Measurements from ENCODE around the gene ADGRE3. TPM values are rescaled to one million over a fixed set of nuclear protein-coding genes. Genes with fewer than 3 reads are reported as not detected.

ADGRE3 gene
- total and polyA plus RNA-seq, 2 of the 8 experiments (the other 6 are each of a cell fraction or from before 2014, with no cell fraction given): not detected

DNA sequence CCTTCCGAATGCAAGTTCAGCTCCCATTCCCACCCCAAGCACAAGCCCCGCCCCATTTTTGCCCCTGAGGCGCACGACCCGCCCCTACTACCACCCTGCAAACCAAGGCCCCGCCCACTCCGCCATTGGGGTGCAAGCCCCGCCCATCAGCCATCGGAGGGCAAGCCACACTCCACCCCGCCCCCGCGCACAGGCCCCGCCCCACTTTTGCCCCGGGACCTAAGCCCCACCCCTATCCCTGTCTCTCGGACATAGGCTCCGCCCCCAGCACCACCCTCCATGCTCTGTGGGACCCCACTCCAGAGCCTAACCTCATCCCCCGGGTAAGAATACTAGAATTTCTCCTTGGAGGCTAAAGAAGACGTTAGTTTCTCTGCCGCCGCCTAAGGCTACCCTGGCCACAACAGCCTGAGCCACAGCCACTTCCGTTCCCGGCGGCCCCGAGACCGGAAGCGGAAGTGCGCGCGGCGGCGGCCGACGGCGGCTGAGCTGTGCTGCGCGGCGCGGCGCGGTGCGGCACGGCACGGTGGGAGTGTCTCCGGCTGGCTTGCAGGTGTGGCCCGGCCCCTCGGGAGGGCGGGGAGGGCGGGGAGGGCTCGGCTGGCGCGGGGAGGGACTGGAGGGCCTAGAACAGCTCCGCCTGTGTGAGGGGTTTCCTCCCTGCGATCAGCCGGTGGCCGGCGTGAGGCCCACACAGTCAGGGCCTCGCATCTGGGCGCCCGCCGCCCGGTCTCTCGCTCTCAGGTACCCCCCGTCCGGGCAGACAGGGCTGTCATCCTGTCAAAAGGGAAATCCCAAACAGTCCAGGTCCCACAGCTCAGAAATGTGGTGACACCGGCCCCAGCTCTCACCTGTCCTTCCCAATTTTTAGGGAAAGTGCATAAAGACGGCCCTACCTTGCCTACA lies 15.2 kb upstream of the ADGRE3 start, which contains the start of gene ZNF333:
TSS of gene ZNF333 (plus strand) at position 451 of the 906 bp plus-strand sequence. CDS start 3,444 bp downstream, outside the sequence.
- FAIRE-seq: no peak
- ChIA-PET CTCF (ENCODE audit: partially characterized antibody) (interaction anchor here (0.6 to 7.7 kb wide), 6 partner anchors 11 to 126 kb away, joined by 3 to 149 read pairs (median 4); partner anchors contain the start of gene NDUFB7), POLR2A (ENCODE audit: partially characterized antibody) (interaction anchor here (0.6 to 3.8 kb wide), 7 partner anchors 11 to 764 kb away, joined by 3 to 14 read pairs (median 4); partner anchors contain the start of gene NDUFB7)
- TF ChIP-seq MAFK (IDR thresholded peaks at IDR 0.05; ENCODE audit: low read depth, low read length): no peak
- TF ChIP-seq POLR2AphosphoS5 (IDR thresholded peaks at IDR 0.05; ENCODE audit: low read depth, low read length): peak; percentile 73
- no peak for TF ChIP-seq RNF2 (IDR thresholded peaks at IDR 0.05; ENCODE audit: borderline replicate concordance, low read depth, low read length, missing control alignments, poor library complexity, severe bottlenecking)
- TF ChIP-seq KDM4A (IDR thresholded peaks at IDR 0.05; ENCODE audit: low read depth, low read length, severe bottlenecking): peak; percentile 68
- TF ChIP-seq MAX (IDR thresholded peaks at IDR 0.05): no peak
- no peak for TF ChIP-seq JUN (IDR thresholded peaks at IDR 0.05; ENCODE audit: low read depth, low read length)
- TF ChIP-seq ATF3 (IDR thresholded peaks at IDR 0.05; ENCODE audit: insufficient read depth, low read depth, low read length): no peak
- TF ChIP-seq GTF2F1 (IDR thresholded peaks at IDR 0.05; ENCODE audit: borderline replicate concordance, low read depth, low read length): no peak
- TF ChIP-seq TCF12 (IDR thresholded peaks at IDR 0.05; ENCODE audit: low read depth, low read length): no peak
- TF ChIP-seq SIX5 (IDR thresholded peaks at IDR 0.05; ENCODE audit: low read depth, low read length): no peak

More for the DNA sequence above, 15.2 kb upstream of the ADGRE3 start, which contains the start of gene ZNF333:
- no peak within 1 kb of the TSS for H2BK120ac ChIP-seq (replicated peaks; ENCODE audit: low read depth, low read length)
- peak within 1 kb of the TSS; percentile 72 to 83 (median 78) for H3K4me3 ChIP-seq (ENCODE audit: extremely low read depth in 1 of 4, insufficient read depth in 2 of 4, low read depth in 3 of 4, low read length in 4 of 4)
- no peaks in the 10 kb centered on the region; the same call in 1 of the 2 replicates for H3K79me1 ChIP-seq (ENCODE audit: low read depth, low read length)
- no peak within 1 kb of the TSS for H3K4ac ChIP-seq (replicated peaks; ENCODE audit: insufficient read length, low read depth, low read length)
- H3K4me1 ChIP-seq (replicated peaks in 1 of 4; ENCODE audit: control insufficient read depth in 3 of 4, insufficient read depth in 4 of 4, low read length in 3 of 4): no peaks in the 10 kb centered on the region
- H4K8ac ChIP-seq (ENCODE audit: extremely low read depth, insufficient read depth, low read length): peak within 1 kb of the TSS; percentile 97; the same call in 1 of the 2 replicates
- no peak within 1 kb of the TSS for H3K14ac ChIP-seq (ENCODE audit: insufficient read length)
- H4K5ac ChIP-seq (ENCODE audit: insufficient read length, low read depth, low read length): peak within 1 kb of the TSS; percentile 95
- peak within 1 kb of the TSS; percentile 90 for H3K27ac ChIP-seq (ENCODE audit: low read depth, low read length)
- no peaks in the 10 kb centered on the region for H3K9me3 ChIP-seq (ENCODE audit: insufficient read depth in 2 of 2, low read depth in 1 of 2, low read length in 1 of 2)
- H4K20me1 ChIP-seq (replicated peaks in 1 of 2; ENCODE audit: control insufficient read depth in 1 of 2, insufficient read depth in 2 of 2, low read length in 2 of 2): no peaks in the 10 kb centered on the region
- H2AFZ ChIP-seq (ENCODE audit: low read length): peak within 1 kb of the TSS; percentile 10
- H3K56ac ChIP-seq (replicated peaks; ENCODE audit: insufficient read length, low read depth, low read length): peak within 1 kb of the TSS; percentile 80
- WGBS, 2 experiments (ENCODE audit: extremely low coverage in 1 of 2, insufficient coverage in 1 of 2, insufficient read length in 1 of 2, insufficient replicate concordance in 2 of 2, low coverage in 1 of 2, low lambda C conversion rate in 2 of 2, missing lambda C conversion rate in 1 of 2): 2% methylated on average over 41 of the region's 66 CpGs; no CpG with 5 or more reads in 1 of the 2 experiments
- H3K23me2 ChIP-seq (ENCODE audit: low read depth, low read length): peaks cover 2% of the 10 kb centered on the region; the same call in 1 of the 2 replicates
- peak; percentile 85 to 100 for DNase-seq (ENCODE audit: low read depth in 1 of 2, low spot score in 2 of 2)
- peak within 1 kb of the TSS; percentile 10 to 74 (median 66) for H3K9ac ChIP-seq (replicated peaks in 1 of 4; ENCODE audit: extremely low read depth in 1 of 4, low read depth in 3 of 4, low read length in 3 of 4)
- peak within 1 kb of the TSS; percentile 91 for H2BK5ac ChIP-seq (ENCODE audit: low read depth, low read length)
- no peak within 1 kb of the TSS for H2BK20ac ChIP-seq (ENCODE audit: low read length)
- no peak within 1 kb of the TSS for H2BK12ac ChIP-seq (ENCODE audit: low read depth, low read length)
- H3K36me3 ChIP-seq (ENCODE audit: control insufficient read depth in 2 of 4, insufficient read depth in 4 of 4, low read length in 3 of 4): peaks cover 0 to 1% (median 0%) of the 10 kb centered on the region in 4 experiments; a peak in 1 of 8 replicates
- no peak within 1 kb of the TSS for H3K23ac ChIP-seq (ENCODE audit: insufficient read length)
- H4K91ac ChIP-seq (replicated peaks; ENCODE audit: insufficient read length, low read length): peak within 1 kb of the TSS; percentile 34
- peak within 1 kb of the TSS; percentile 95 for H3K18ac ChIP-seq (ENCODE audit: extremely low read depth, low read length)
- no peak within 1 kb of the TSS for H2AK5ac ChIP-seq (ENCODE audit: low read depth, low read length)
- no peaks in the 10 kb centered on the region; a peak in 1 of 4 replicates for H3K79me2 ChIP-seq (ENCODE audit: control insufficient read depth in 1 of 2, insufficient read depth in 2 of 2, low read length in 2 of 2)
- H2BK15ac ChIP-seq (ENCODE audit: low read length): 0 out of 2 replicates have a peak within 1 kb of the TSS, but pooled peaks have one; percentile 72
- H3K27me3 ChIP-seq (replicated peaks in 1 of 4; ENCODE audit: control insufficient read depth in 3 of 4, extremely low read depth in 1 of 4, insufficient read depth in 3 of 4, low read length in 3 of 4): no peaks in the 10 kb centered on the region
- H3K4me2 ChIP-seq (ENCODE audit: insufficient read depth in 1 of 2, low read depth in 2 of 2, low read length in 2 of 2): peak within 1 kb of the TSS; percentile 58 to 86
